NK-92 treated with Interleukin-12 subunit alpha and Interleukin-12 subunit beta, amount 100 ng/mL, for 24 hours (cell line): ENCODE data around the gene MYH15.

Source experiments
- DNase-seq: peaks from one replicate; lab custom pipeline; 2025; lab: John Stamatoyannopoulos, UW

The MYH15 gene

GRCh38 chr3:108509871-108510270, 525 bp downstream of the MYH15 start:
- DNase-seq = no peak

- no peak for DNase-seq
Measured at GRCh38 chr3:108509263-108509662, 1.1 kb downstream of the MYH15 start.

GRCh38 chr3:108507902-108508301, 2.5 kb downstream of the MYH15 start:
- DNase-seq = no peak

GRCh38 chr3:108505811-108506210, 4.6 kb downstream of the MYH15 start:
- no peak for DNase-seq

GRCh38 chr3:108503722-108504121, 6.7 kb downstream of the MYH15 start:
- DNase-seq = no peak

GRCh38 chr3:108501535-108501934, 8.9 kb downstream of the MYH15 start:
- DNase-seq = no peak

GRCh38 chr3:108500728-108501127, 9.7 kb downstream of the MYH15 start:
- no peak for DNase-seq

GRCh38 chr3:108497271-108497670, 13.1 kb downstream of the MYH15 start:
- no peak for DNase-seq

- DNase-seq = no peak
Measured at GRCh38 chr3:108495717-108496116, 14.7 kb downstream of the MYH15 start.

GRCh38 chr3:108494906-108495531, 15.4 kb downstream of the MYH15 start:
- DNase-seq = no peak

GRCh38 chr3:108493862-108494261, 16.5 kb downstream of the MYH15 start:
- DNase-seq = no peak

- DNase-seq = no peak
Measured at GRCh38 chr3:108491456-108491855, 18.9 kb downstream of the MYH15 start.

GRCh38 chr3:108489776-108490175, 20.6 kb downstream of the MYH15 start:
- DNase-seq = no peak

- DNase-seq = no peak
Measured at GRCh38 chr3:108488631-108489030, 21.8 kb downstream of the MYH15 start.

GRCh38 chr3:108487439-108487838, 23.0 kb downstream of the MYH15 start:
- DNase-seq = no peak

GRCh38 chr3:108486941-108487340, 23.5 kb downstream of the MYH15 start:
- DNase-seq = no peak

- DNase-seq = no peak
Measured at GRCh38 chr3:108486338-108486737, 24.1 kb downstream of the MYH15 start.

- no peak for DNase-seq
Measured at GRCh38 chr3:108485146-108485545, 25.2 kb downstream of the MYH15 start.

- DNase-seq = no peak
Measured at GRCh38 chr3:108479224-108479623, 31.2 kb downstream of the MYH15 start.

- DNase-seq = peak; percentile 14
Measured at GRCh38 chr3:108477511-108478147, 32.8 kb downstream of the MYH15 start.

- DNase-seq = no peak
Measured at GRCh38 chr3:108475220-108475782, 35.1 kb downstream of the MYH15 start.

GRCh38 chr3:108474581-108474980, 35.8 kb downstream of the MYH15 start:
- no peak for DNase-seq

- DNase-seq = no peak
Measured at GRCh38 chr3:108473711-108474110, 36.7 kb downstream of the MYH15 start.
